Thoracic aorta (tissue), 2 donors: Measurements from ENCODE around the gene PTS. TPM values are rescaled to one million over a fixed set of nuclear protein-coding genes. Genes with fewer than 3 reads are reported as not detected.

ENCODE experiments used
- ATAC-seq: fragments of 150-250 bp; one replicate; pipeline ENCODE4 v1.8.0; 2017; ENCODE audit warnings: low read depth; ENCODE audit not compliant: insufficient number of reproducible peaks, low FRiP score
- DNase-seq: peaks from one replicate; pipeline ENCODE4 v3.0.0-alpha.2; 2020; ENCODE audit warnings: low spot score
- H3K27ac ChIP-seq, 2 donors: fragments of 200-600 bp; sonication (generic); 1 replicate in 1 of 2; 2 replicates in 1 of 2; pipeline ENCODE4 v1.5.1; 2016; ENCODE audit warnings: mild to moderate bottlenecking in 2 of 2, moderate library complexity in 2 of 2
- H3K27me3 ChIP-seq: fragments of 200-600 bp; sonication (generic); replicated peaks from 2 replicates; pipeline ENCODE4 v1.6.0; 2016; ENCODE audit warnings: mild to moderate bottlenecking; ENCODE audit not compliant: insufficient read depth
- H3K36me3 ChIP-seq: fragments of 200-600 bp; sonication (generic); one replicate; pipeline ENCODE4 v1.5.1; 2016
- H3K4me1 ChIP-seq, 2 donors: fragments of 200-600 bp; sonication (generic); 1 replicate in 1 of 2; 2 replicates in 1 of 2; pipeline versions ENCODE4 v1.5.1 to v1.6.0; 2016; ENCODE audit warnings: low read depth in 2 of 2, mild to moderate bottlenecking in 1 of 2; ENCODE audit not compliant: control insufficient read depth in 1 of 2
- H3K4me3 ChIP-seq: fragments of 200-600 bp; sonication (generic); 2 replicates; pipeline ENCODE4 v1.5.1; 2016; ENCODE audit warnings: mild to moderate bottlenecking
- H3K9me3 ChIP-seq: fragments of 200-600 bp; sonication (generic); 2 replicates; pipeline ENCODE4 v1.5.1; 2016
- total RNA-seq, 2 donors: library from RNA; depleted of rRNA; stranded (reverse); fragments of >200 nt; gene quantifications; one replicate each; pipeline versions ENCODE4 v1.1.0 to v1.2.3, GENCODE V29; 2016
- TF ChIP-seq, protein P1 (sequence below): fragments of 200-600 bp; sonication (generic); IDR thresholded peaks from one replicate; pipeline ENCODE4 v1.5.1; 2019; ENCODE audit warnings: antibody characterized with exemption

PTS gene
- total RNA-seq, 2 donors from 2014 or later: 22.1 to 27.3 TPM

DNA sequence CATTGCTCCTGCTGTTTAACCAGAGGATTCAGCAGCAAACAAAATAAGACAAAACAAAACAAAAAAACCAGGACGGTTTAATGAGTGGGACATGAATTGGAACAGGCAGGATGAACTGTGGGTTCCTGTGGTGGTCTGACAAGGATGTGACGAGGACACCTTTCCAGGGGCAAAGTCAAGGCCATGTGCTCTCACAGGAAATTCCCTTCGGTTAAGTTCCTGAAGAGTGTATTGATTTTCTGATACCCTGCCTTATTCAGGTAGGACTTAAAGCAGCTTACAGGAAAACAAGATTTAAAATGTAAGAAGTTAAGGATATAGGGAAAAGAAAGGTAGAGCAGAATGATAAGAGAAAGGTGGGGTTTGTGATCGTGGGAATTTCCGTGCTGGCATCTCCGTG is 42.9 kb downstream of the PTS start:
- ATAC-seq: no peak

GRCh38 chr11:112270551-112271180 is 44.4 kb downstream of the PTS start:
- Histone ChIP-seq H3K36me3 (no peaks in the 10 kb centered on the region), H3K4me1 (no peaks in the 10 kb centered on the region), H3K27me3 (no peaks in the 10 kb centered on the region), H3K27ac (no peak overlapping the region), H3K4me3 (no peak overlapping the region), H3K9me3 (no peaks in the 10 kb centered on the region)
- DNase-seq: no peak
- ATAC-seq: no peak
- TF ChIP-seq, protein P1, sequence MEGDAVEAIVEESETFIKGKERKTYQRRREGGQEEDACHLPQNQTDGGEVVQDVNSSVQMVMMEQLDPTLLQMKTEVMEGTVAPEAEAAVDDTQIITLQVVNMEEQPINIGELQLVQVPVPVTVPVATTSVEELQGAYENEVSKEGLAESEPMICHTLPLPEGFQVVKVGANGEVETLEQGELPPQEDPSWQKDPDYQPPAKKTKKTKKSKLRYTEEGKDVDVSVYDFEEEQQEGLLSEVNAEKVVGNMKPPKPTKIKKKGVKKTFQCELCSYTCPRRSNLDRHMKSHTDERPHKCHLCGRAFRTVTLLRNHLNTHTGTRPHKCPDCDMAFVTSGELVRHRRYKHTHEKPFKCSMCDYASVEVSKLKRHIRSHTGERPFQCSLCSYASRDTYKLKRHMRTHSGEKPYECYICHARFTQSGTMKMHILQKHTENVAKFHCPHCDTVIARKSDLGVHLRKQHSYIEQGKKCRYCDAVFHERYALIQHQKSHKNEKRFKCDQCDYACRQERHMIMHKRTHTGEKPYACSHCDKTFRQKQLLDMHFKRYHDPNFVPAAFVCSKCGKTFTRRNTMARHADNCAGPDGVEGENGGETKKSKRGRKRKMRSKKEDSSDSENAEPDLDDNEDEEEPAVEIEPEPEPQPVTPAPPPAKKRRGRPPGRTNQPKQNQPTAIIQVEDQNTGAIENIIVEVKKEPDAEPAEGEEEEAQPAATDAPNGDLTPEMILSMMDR: no peak

More for the DNA sequence above, 42.9 kb downstream of the PTS start:
- Histone ChIP-seq H3K27me3 (no peaks in the 10 kb centered on the region), H3K4me1 (no peaks in the 10 kb centered on the region), H3K9me3 (no peaks in the 10 kb centered on the region), H3K4me3 (no peak overlapping the region), H3K27ac (no peak overlapping the region), H3K36me3 (no peaks in the 10 kb centered on the region)
- no peak for DNase-seq
- TF ChIP-seq, protein P1: no peak

- no peak for DNase-seq
- Histone ChIP-seq H3K36me3 (no peaks in the 10 kb centered on the region), H3K4me3 (no peak overlapping the region), H3K4me1 (no peaks in the 10 kb centered on the region), H3K9me3 (no peaks in the 10 kb centered on the region), H3K27ac (no peak overlapping the region), H3K27me3 (no peaks in the 10 kb centered on the region)
- TF ChIP-seq, protein P1: no peak
- ATAC-seq: no peak
Measured at GRCh38 chr11:112271242-112271641, 45.0 kb downstream of the PTS start.

DNA sequence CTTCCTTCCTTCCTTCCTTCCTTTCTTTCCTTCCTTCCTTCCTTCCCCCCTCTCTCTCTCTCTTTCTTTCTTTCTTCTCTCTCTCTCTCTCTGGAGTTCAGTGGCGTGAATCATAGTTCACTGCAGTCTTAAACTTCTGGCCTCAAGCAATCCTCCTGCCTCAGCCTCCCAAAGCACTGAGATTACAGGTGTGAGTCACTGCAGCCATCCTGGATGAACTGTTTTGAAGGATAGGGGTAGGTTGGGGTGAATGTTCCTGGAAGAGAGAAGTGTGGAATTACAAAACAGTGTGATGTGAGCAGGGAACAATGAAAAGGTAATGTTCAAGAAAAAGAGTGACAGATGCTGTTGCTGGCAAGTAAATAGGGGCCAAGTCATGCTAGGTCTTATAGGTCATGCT is 46.8 kb downstream of the PTS start:
- TF ChIP-seq, protein P1: no peak
- Histone ChIP-seq H3K9me3 (no peaks in the 10 kb centered on the region), H3K36me3 (no peaks in the 10 kb centered on the region), H3K4me3 (no peak overlapping the region), H3K27ac (no peak overlapping the region), H3K27me3 (no peaks in the 10 kb centered on the region), H3K4me1 (peaks cover 0 to 6% of the 10 kb centered on the region in 2 donors)
- ATAC-seq: no peak
- no peak for DNase-seq

DNA sequence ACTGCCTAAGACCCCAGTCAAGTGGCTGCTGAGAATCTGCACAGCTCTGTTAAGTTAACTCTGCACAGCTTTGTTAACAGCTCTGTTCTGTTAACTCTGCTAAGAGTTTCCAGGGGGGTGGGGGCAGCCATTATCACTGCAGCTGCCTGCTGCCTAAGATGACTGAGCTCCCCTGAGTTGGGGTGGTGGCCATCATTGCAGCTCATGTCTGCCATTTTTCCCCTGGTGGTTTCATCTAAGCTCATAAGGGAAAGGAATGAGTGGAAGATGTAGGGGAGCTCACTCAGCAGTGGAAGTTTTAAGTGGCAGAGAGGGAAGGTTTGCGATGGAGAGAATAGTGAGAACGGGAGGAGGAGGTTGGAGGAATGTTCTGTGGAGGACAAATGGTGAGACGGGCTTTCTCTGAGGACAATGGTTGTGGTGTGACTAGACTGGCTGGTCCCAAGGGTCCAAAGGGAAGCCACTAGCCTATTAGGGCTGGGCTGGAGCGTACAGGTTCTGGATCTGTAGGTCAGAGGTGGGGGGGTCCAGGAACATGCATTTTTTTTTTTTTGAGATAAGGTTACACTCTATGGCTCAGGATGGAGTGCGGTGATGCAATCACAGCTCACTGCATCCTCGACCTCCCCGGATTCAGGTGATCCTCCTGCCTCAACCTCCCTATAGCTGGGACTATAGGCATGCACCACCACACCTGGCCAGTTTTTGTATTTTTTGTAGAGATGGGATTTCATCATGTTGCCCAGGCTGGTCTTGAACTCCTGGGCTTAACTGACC is 48.0 kb downstream of the PTS start:
- TF ChIP-seq, protein P1: no peak
- Histone ChIP-seq H3K4me1 (peaks cover 0 to 7% of the 10 kb centered on the region in 2 donors), H3K27me3 (no peaks in the 10 kb centered on the region), H3K9me3 (no peaks in the 10 kb centered on the region), H3K27ac (no peak overlapping the region), H3K36me3 (no peaks in the 10 kb centered on the region), H3K4me3 (no peak overlapping the region)
- DNase-seq (no peak), ATAC-seq (no peak)
